Measurements from ENCODE around the gene PTPRS.

- TF ChIP-seq CTCF (optimal IDR thresholded peaks at IDR 0.05 in 1 of 3, IDR thresholded peaks at IDR 0.05 in 1 of 3, conservative IDR thresholded peaks at IDR 0.05 in 1 of 3; ENCODE audit: extremely low read depth in 1 of 3, insufficient read depth in 2 of 3, low read length in 3 of 3) (no peak), EZH2 (IDR thresholded peaks at IDR 0.05; ENCODE audit: low read length) (no peak)
Observed at GRCh38 chr19:5331790-5332189, 8.8 kb downstream of the PTPRS start.

All from keratinocyte (primary cell).